HFF-Myc (cell line): ENCODE results near the gene PRDM16.

Experiments used
- DNase-seq: peaks from one replicate; pipeline ENCODE4 v3.0.0-alpha.2; 2011; ENCODE audit warnings: low read depth; ENCODE audit errors: extremely low read depth
- H3K4me3 ChIP-seq: replicated peaks from 2 replicates; pipeline ENCODE4 v1.5.1; 2011; ENCODE audit warnings: low read depth, mild to moderate bottlenecking, control low read depth, low read length
- CTCF ChIP-seq: IDR thresholded peaks from 2 replicates; pipeline ENCODE4 v1.5.1; 2012; ENCODE audit warnings: mild to moderate bottlenecking, low read depth, low read length, control low read depth; ENCODE audit errors: missing control alignments

Gene PRDM16

GRCh38 chr1:3176820-3177219 is 107.8 kb downstream of the PRDM16 start:
- H3K4me3 ChIP-seq, result no peak overlapping the region
- no peak for TF ChIP-seq CTCF
- DNase-seq, result no peak

- no peak overlapping the region for H3K4me3 ChIP-seq
Measured at GRCh38 chr1:3178279-3178678, 109.3 kb downstream of the PRDM16 start.

GRCh38 chr1:3179471-3179870 is 110.5 kb downstream of the PRDM16 start:
- no peak overlapping the region for H3K4me3 ChIP-seq
- DNase-seq, result no peak
- TF ChIP-seq CTCF, result no peak

More at GRCh38 chr1:3178279-3178678, 109.3 kb downstream of the PRDM16 start:
- TF ChIP-seq CTCF, result no peak
- no peak for DNase-seq

- TF ChIP-seq CTCF, result no peak
Measured at GRCh38 chr1:3180915-3181314, 111.9 kb downstream of the PRDM16 start.

GRCh38 chr1:3181956-3182355 is 113.0 kb downstream of the PRDM16 start:
- H3K4me3 ChIP-seq, result no peak overlapping the region
- no peak for TF ChIP-seq CTCF
- no peak for DNase-seq

More at GRCh38 chr1:3180915-3181314, 111.9 kb downstream of the PRDM16 start:
- no peak overlapping the region for H3K4me3 ChIP-seq
- DNase-seq, result no peak

- TF ChIP-seq CTCF, result no peak
- no peak overlapping the region for H3K4me3 ChIP-seq
- no peak for DNase-seq
Measured at GRCh38 chr1:3183411-3183810, 114.4 kb downstream of the PRDM16 start.

GRCh38 chr1:3183813-3184212 is 114.8 kb downstream of the PRDM16 start:
- TF ChIP-seq CTCF, result no peak

More at GRCh38 chr1:3183813-3184212, 114.8 kb downstream of the PRDM16 start:
- DNase-seq, result no peak
- H3K4me3 ChIP-seq, result no peak overlapping the region
